Endothelial cell of umbilical vein (primary cell): ENCODE measurements around the gene ARSH. TPM values are rescaled to one million over a fixed set of nuclear protein-coding genes. Genes with fewer than 3 reads are reported as not detected.
"Not testable (repeated sequence)": the region's sequence is repeated elsewhere in the genome, so short reads cannot be mapped to it uniquely, and the experiment has no call there.

Experiments
- BruUV-seq: library from RNA; stranded (reverse); fragments of 400-500 nt; replicated peaks from 2 replicates; lab custom pipeline; 2021; lab: Mats Ljungman, UMichigan
- CTCF ChIA-PET: fragments of 300-600, 350-600 bp; sonication (Branson Sonifier 250); formaldehyde crosslinking; loops from one replicate; lab custom pipeline; 2021; ENCODE audit warnings: antibody characterized with exemption, inconsistent platforms; lab: Charles Lee
- POLR2A ChIA-PET: fragments of 300-600, 350-600 bp; sonication (Branson Sonifier 250); formaldehyde crosslinking; loops from one replicate; lab custom pipeline; 2021; ENCODE audit warnings: antibody characterized with exemption, inconsistent platforms; lab: Charles Lee
- DNase-seq: peaks from one replicate; pipeline ENCODE4 v3.0.0-alpha.2; 2011; ENCODE audit warnings: low read depth, low spot score
- FAIRE-seq: peaks from 2 replicates; lab custom pipeline; 2011; peaks lifted over from hg19 to GRCh38; lab: Jason Lieb, UNC
- H2AFZ ChIP-seq: 2 replicates; pipeline ENCODE4 v1.6.0; 2012; ENCODE audit warnings: low read depth, low read length, control low read depth, inconsistent platforms
- H3K27ac ChIP-seq: 2 replicates; pipeline ENCODE4 v1.5.1; 2011; ENCODE audit warnings: low read depth, mild to moderate bottlenecking, control low read depth, low read length, moderate library complexity; ENCODE audit not compliant: insufficient read depth
- H3K27me3 ChIP-seq, 2 experiments: 2 replicates each; pipeline versions ENCODE4 v1.6.0 to v1.6.1; 2011; ENCODE audit warnings: low read length in 2 of 2, mixed read lengths in 1 of 2; ENCODE audit not compliant: control insufficient read depth in 2 of 2, insufficient read depth in 2 of 2
- H3K36me3 ChIP-seq, 2 experiments: 2 replicates in 1 of 2; 3 replicates in 1 of 2; pipeline ENCODE4 v1.5.1; 2011; ENCODE audit warnings: low read length in 2 of 2, mild to moderate bottlenecking in 1 of 2, moderate library complexity in 1 of 2; ENCODE audit not compliant: control insufficient read depth in 2 of 2, insufficient read depth in 2 of 2; ENCODE audit errors: extremely low read depth in 1 of 2
- H3K4me1 ChIP-seq: 3 replicates; pipeline ENCODE4 v1.5.1; 2011; ENCODE audit warnings: mild to moderate bottlenecking, low read length; ENCODE audit not compliant: control insufficient read depth, insufficient read depth; ENCODE audit errors: extremely low read depth
- H3K4me2 ChIP-seq: 2 replicates; pipeline ENCODE4 v1.6.1; 2011; ENCODE audit warnings: low read length, control low read depth, mixed read lengths; ENCODE audit not compliant: insufficient read depth
- H3K4me3 ChIP-seq, 3 experiments: fragments of 200-600 bp in 1 of 3; sonication (generic), shearing (Covaris generic) in 1 of 3; replicated peaks in 1 of 3; 2 replicates each; pipeline ENCODE4 v1.5.1; 2011 to 2016; ENCODE audit warnings: control low read depth in 3 of 3, low read length in 3 of 3, mild to moderate bottlenecking in 2 of 3, inconsistent platforms in 1 of 3, low read depth in 1 of 3, moderate library complexity in 1 of 3; ENCODE audit not compliant: insufficient read depth in 1 of 3
- H3K79me2 ChIP-seq: 2 replicates; pipeline ENCODE4 v1.6.0; 2012; ENCODE audit warnings: low read length, inconsistent platforms; ENCODE audit not compliant: control insufficient read depth, insufficient read depth
- H3K9ac ChIP-seq: replicated peaks from 2 replicates; pipeline ENCODE3; 2011; ENCODE audit warnings: low read length, control low read depth; ENCODE audit not compliant: insufficient read depth; ENCODE audit errors: extremely low read depth
- H3K9me1 ChIP-seq: replicated peaks from 3 replicates; pipeline ENCODE4 v1.6.0; 2011; ENCODE audit warnings: mild to moderate bottlenecking, low read length; ENCODE audit not compliant: control insufficient read depth, insufficient read depth; ENCODE audit errors: extremely low read depth
- H3K9me3 ChIP-seq: replicated peaks from 2 replicates; pipeline ENCODE4 v1.5.1; 2012; ENCODE audit warnings: low read length, inconsistent platforms; ENCODE audit not compliant: control insufficient read depth, insufficient read depth
- H4K20me1 ChIP-seq: replicated peaks from 2 replicates; pipeline ENCODE3; 2011; ENCODE audit warnings: mild to moderate bottlenecking, low read length; ENCODE audit not compliant: control insufficient read depth, insufficient read depth; ENCODE audit errors: extremely low read depth
- CTCF ChIP-seq, 2 donors: IDR thresholded peaks; 1 replicate in 1 of 2; 2 replicates in 1 of 2; pipeline ENCODE4 v1.5.1; 2011; ENCODE audit warnings: low read length in 2 of 2, mild to moderate bottlenecking in 2 of 2, moderate library complexity in 2 of 2, control low read depth in 1 of 2, inconsistent platforms in 1 of 2, low read depth in 1 of 2; ENCODE audit not compliant: insufficient read depth in 1 of 2; ENCODE audit errors: extremely low read depth in 1 of 2
- EZH2 ChIP-seq: IDR thresholded peaks from 2 replicates; pipeline ENCODE4 v1.6.1; 2012; ENCODE audit warnings: borderline replicate concordance, low read depth, mild to moderate bottlenecking, moderate library complexity, low read length, inconsistent platforms; ENCODE audit not compliant: severe bottlenecking
- FOS ChIP-seq: IDR thresholded peaks from 2 replicates; pipeline ENCODE4 v1.6.1; 2011; ENCODE audit warnings: mild to moderate bottlenecking, low read length, moderate library complexity, borderline replicate concordance; ENCODE audit not compliant: insufficient read depth
- GATA2 ChIP-seq: IDR thresholded peaks from 2 replicates; pipeline ENCODE4 v1.7.0; 2011; ENCODE audit warnings: low read depth, mild to moderate bottlenecking, moderate library complexity, mixed read lengths, low read length; ENCODE audit not compliant: insufficient read length, insufficient read depth
- JUN ChIP-seq: IDR thresholded peaks from 2 replicates; pipeline ENCODE4 v1.6.1; 2011; ENCODE audit warnings: borderline replicate concordance, low read depth; ENCODE audit not compliant: insufficient read length, insufficient read depth
- MYC ChIP-seq: IDR thresholded peaks from one replicate; pipeline ENCODE4 v1.6.1; 2011; ENCODE audit warnings: mild to moderate bottlenecking, low read depth, low read length
- POLR2A ChIP-seq: IDR thresholded peaks from 2 replicates; pipeline ENCODE4 v1.6.1; 2012; ENCODE audit warnings: low read depth, mild to moderate bottlenecking, control low read depth, low read length
- POLR2AphosphoS5 ChIP-seq: IDR thresholded peaks from 2 replicates; pipeline ENCODE4 v1.6.1; 2012; ENCODE audit warnings: low read depth, mild to moderate bottlenecking, control low read depth, low read length, moderate library complexity; ENCODE audit not compliant: insufficient read depth
- dilution Hi-C: fragments of 300-500 bp; cut with MboI; formaldehyde crosslinking; loops from one replicate; pipeline ENCODE4 v1.15.0; 2019; ENCODE audit warnings: low sequenced_read_pairs; ENCODE audit not compliant: extremely low pct_ligation_motif_present
- intact Hi-C: fragments of 100-400 bp; cut with micrococcal nuclease; formaldehyde crosslinking; loops from one replicate; pipeline ENCODE4 v1.10.0; 2022
- polyA plus RNA-seq, 4 experiments: library from polyadenylated mRNA; depleted of rRNA in 3 of 4; stranded (reverse) in 3 of 4; unstranded in 1 of 4; fragments of >200 nt; gene quantifications; 2 replicates each; pipeline versions ENCODE4 v1.2.1 to v1.2.3, GENCODE V29; 2011 to 2012; ENCODE audit warnings: missing spikeins in 1 of 4
- total RNA-seq: library from RNA; stranded (reverse); gene quantifications from 2 replicates; pipeline ENCODE4 v1.2.3, GENCODE V29; 2021
- TF ChIP-seq, protein P1 (sequence below): IDR thresholded peaks from 2 replicates; pipeline ENCODE4 v1.6.1; 2011; ENCODE audit not compliant: insufficient read depth, insufficient read length

ARSH gene
- total and polyA plus RNA-seq, 2 donors (not counting 3 experiments of a cell fraction or from before 2014, with no cell fraction given) = not detected

DNA sequence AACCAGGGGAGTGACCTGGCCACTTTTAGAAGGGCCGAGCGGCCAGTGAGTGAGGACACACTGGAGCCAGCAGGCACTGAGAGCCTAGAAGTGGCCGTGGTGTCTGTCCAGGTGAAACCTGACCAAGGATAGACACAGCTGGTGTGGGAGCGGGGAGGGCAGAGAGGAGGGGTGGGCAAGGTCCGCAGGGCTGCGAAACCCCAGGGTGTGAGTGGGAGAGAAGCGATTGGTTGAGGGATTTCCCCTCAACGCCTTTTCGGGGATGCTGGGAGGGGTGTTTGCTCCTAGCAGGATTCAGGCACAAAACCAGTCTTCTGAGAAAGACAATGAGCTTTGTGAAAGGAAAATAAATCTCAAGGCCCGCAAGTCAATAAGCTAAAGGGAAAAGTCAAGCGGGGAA, 44.0 kb upstream of the ARSH start:
- Histone ChIP-seq H3K9me3 (no peaks in the 10 kb centered on the region), H2AFZ (no peak overlapping the region), H3K36me3 (no peaks in the 10 kb centered on the region), H3K4me3 (no peak overlapping the region), H3K27ac (no peak overlapping the region), H3K79me2 (no peaks in the 10 kb centered on the region), H3K4me1 (peaks cover 9% of the 10 kb centered on the region), H3K4me2 (no peak overlapping the region), H3K27me3 (no peaks in the 10 kb centered on the region), H4K20me1 (no peaks in the 10 kb centered on the region), H3K9ac (no peak overlapping the region), H3K9me1 (no peaks in the 10 kb centered on the region)
- FAIRE-seq (no peak), DNase-seq (no peak)
- intact Hi-C loops = no loop called here
- CTCF ChIA-PET = no interaction called here
- POLR2A ChIA-PET = no interaction called here
- no peak for TF ChIP-seq POLR2A
- no peak for TF ChIP-seq FOS
- no peak for TF ChIP-seq EZH2
- TF ChIP-seq, protein P1, sequence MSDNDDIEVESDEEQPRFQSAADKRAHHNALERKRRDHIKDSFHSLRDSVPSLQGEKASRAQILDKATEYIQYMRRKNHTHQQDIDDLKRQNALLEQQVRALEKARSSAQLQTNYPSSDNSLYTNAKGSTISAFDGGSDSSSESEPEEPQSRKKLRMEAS = no peak
- no peak for TF ChIP-seq CTCF (IDR thresholded peaks at IDR 0.05; ENCODE audit: extremely low read depth in 1 of 2, insufficient read depth in 1 of 2, low read depth in 1 of 2, low read length in 2 of 2)
- TF ChIP-seq JUN = no peak
- TF ChIP-seq POLR2AphosphoS5 = no peak
- TF ChIP-seq GATA2 = no peak
- TF ChIP-seq MYC = no peak
- dilution Hi-C loops = no loop called here
- no TSS peak for BruUV-seq

DNA sequence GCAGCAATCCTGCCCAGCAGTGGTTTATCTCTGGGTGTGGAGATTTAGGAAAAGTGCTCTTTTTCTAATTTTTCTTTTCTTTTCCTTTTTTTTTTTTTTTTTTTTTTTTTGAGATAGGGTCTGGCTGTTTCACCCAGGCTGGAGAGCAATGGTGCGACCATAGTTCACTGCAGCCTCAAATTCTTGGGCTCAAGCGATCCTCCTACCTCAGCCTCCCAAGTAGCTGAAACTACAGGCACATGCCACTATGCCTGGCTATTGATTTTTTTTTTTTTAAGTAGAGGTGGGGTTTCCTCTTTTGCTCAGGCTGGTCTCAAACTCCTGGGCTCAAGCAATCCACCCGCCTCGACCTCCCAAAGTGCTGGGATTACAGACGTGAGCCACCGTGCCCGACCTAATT, 42.9 kb upstream of the ARSH start:
- peaks cover 12% of the 10 kb centered on the region for H3K4me1 ChIP-seq
- CTCF ChIA-PET, dilution Hi-C loops, H4K20me1 ChIP-seq, H3K9me1 ChIP-seq, H3K79me2 ChIP-seq, H3K4me2 ChIP-seq, H2AFZ ChIP-seq, H3K27me3 ChIP-seq, DNase-seq, H3K36me3 ChIP-seq, BruUV-seq, H3K4me3 ChIP-seq, H3K9me3 ChIP-seq, intact Hi-C loops: not testable (repeated sequence)
- peak; percentile 59 for FAIRE-seq
- peak overlapping the region; percentile 69 for H3K9ac ChIP-seq
- peak overlapping the region; percentile 81 for H3K27ac ChIP-seq
- POLR2A ChIA-PET = interaction anchor here (1.2 kb wide), 1 partner anchor 35 kb away, joined by 15 read pairs; the partner anchor contains the start of gene ARSD
